Neural progenitor cell (in vitro differentiated cells): ENCODE measurements around the gene RBM12. TPM values are rescaled to one million over a fixed set of nuclear protein-coding genes. Genes with fewer than 3 reads are reported as not detected.
A peak's percentile ranks its signal among the peaks of the same experiment; 100 is the strongest.

ENCODE experiments used
- DNase-seq: peaks from one replicate; pipeline ENCODE4 v3.0.0-alpha.2; 2016; ENCODE audit warnings: low spot score
- H2AFZ ChIP-seq: fragments of 200-600 bp; sonication (generic); replicated peaks from 2 replicates; pipeline ENCODE4 v1.6.1; 2016; ENCODE audit warnings: antibody characterized with exemption
- H3F3A ChIP-seq: fragments of 200-600 bp; sonication (generic); 2 replicates; pipeline ENCODE4 v1.6.1; 2016; ENCODE audit warnings: antibody characterized with exemption, low read depth
- H3K27ac ChIP-seq: fragments of 200-600 bp; sonication (generic); 2 replicates; pipeline ENCODE4 v1.5.1; 2016; ENCODE audit warnings: mild to moderate bottlenecking
- H3K27me3 ChIP-seq: fragments of 200-600 bp; sonication (generic); 2 replicates; pipeline ENCODE4 v1.6.1; 2016; ENCODE audit warnings: mild to moderate bottlenecking, moderate library complexity
- H3K36me3 ChIP-seq: fragments of 200-600 bp; sonication (generic); 2 replicates; pipeline ENCODE4 v1.5.1; 2016
- H3K4me1 ChIP-seq: fragments of 200-600 bp; sonication (generic); 2 replicates; pipeline ENCODE4 v1.6.1; 2016; ENCODE audit warnings: mixed run types
- H3K4me2 ChIP-seq: fragments of 200-600 bp; sonication (generic); 2 replicates; pipeline ENCODE4 v1.6.1; 2016
- H3K4me3 ChIP-seq: fragments of 200-600 bp; sonication (generic); 2 replicates; pipeline ENCODE4 v1.5.1; 2016
- H3K79me2 ChIP-seq: fragments of 200-600 bp; sonication (generic); 2 replicates; pipeline ENCODE4 v1.6.1; 2016; ENCODE audit warnings: low read depth
- H3K9ac ChIP-seq: fragments of 200-600 bp; sonication (generic); 2 replicates; pipeline ENCODE4 v1.6.1; 2016
- H3K9me3 ChIP-seq: fragments of 200-600 bp; sonication (generic); 2 replicates; pipeline ENCODE4 v1.5.1; 2016; ENCODE audit warnings: low read depth
- H4K20me1 ChIP-seq: fragments of 200-600 bp; sonication (generic); 2 replicates; pipeline ENCODE4 v1.6.1; 2016; ENCODE audit warnings: low read depth
- H3K27ac Mint-ChIP-seq: 3 replicates; pipeline ENCODE4 v1.8.0; 2021; ENCODE audit warnings: mixed read lengths
- H3K27me3 Mint-ChIP-seq: 2 replicates; pipeline ENCODE4 v1.8.0; 2022; ENCODE audit warnings: low read depth, mild to moderate bottlenecking, inconsistent platforms, moderate library complexity, mixed read lengths; ENCODE audit not compliant: insufficient read depth
- H3K36me3 Mint-ChIP-seq: 3 replicates; pipeline ENCODE4 v1.8.0; 2021; ENCODE audit warnings: mixed read lengths
- H3K4me1 Mint-ChIP-seq: 3 replicates; pipeline ENCODE4 v1.8.0; 2021; ENCODE audit warnings: mixed read lengths
- H3K4me3 Mint-ChIP-seq: 3 replicates; pipeline ENCODE4 v1.8.0; 2021; ENCODE audit warnings: mild to moderate bottlenecking, moderate library complexity, mixed read lengths
- H3K9me3 Mint-ChIP-seq: 3 replicates; pipeline ENCODE4 v1.8.0; 2020; ENCODE audit warnings: mixed read lengths
- EZH2 ChIP-seq: fragments of 200-600 bp; sonication (generic); IDR thresholded peaks from 2 replicates; pipeline ENCODE4 v1.6.1; 2017; ENCODE audit warnings: antibody characterized with exemption, mild to moderate bottlenecking, moderate library complexity
- EZH2phosphoT487 ChIP-seq: fragments of 200-600 bp; sonication (generic); IDR thresholded peaks from 2 replicates; pipeline ENCODE4 v1.6.1; 2017; ENCODE audit warnings: antibody characterized with exemption
- total RNA-seq: library from RNA; depleted of rRNA; stranded (reverse); fragments of >200 nt; gene quantifications from 2 replicates; pipeline ENCODE4 v1.2.3, GENCODE V29; 2015; ENCODE audit warnings: low replicate concordance
- TF ChIP-seq, protein P1 (sequence below): fragments of 200-600 bp; sonication (generic); IDR thresholded peaks from 2 replicates; pipeline ENCODE4 v1.5.1; 2017; ENCODE audit warnings: antibody characterized with exemption, mild to moderate bottlenecking

The RBM12 gene
- total RNA-seq, 1 donor from 2014 or later, result 112 TPM

GRCh38 chr20:35602851-35603495, 61.7 kb downstream of the RBM12 start:
- Histone ChIP-seq H3K4me3 (no peak overlapping the region), H3K27me3 (peaks cover 53% of the 10 kb centered on the region), H3K79me2 (no peaks in the 10 kb centered on the region), H3F3A (no peaks in the 10 kb centered on the region), H2AFZ (no peak overlapping the region), H3K36me3 (no peaks in the 10 kb centered on the region), H3K4me1 (peaks cover 5% of the 10 kb centered on the region), H4K20me1 (peaks cover 7% of the 10 kb centered on the region), H3K9ac (no peak overlapping the region), H3K27ac (no peak overlapping the region), H3K4me2 (no peak overlapping the region), H3K9me3 (no peaks in the 10 kb centered on the region)
- TF ChIP-seq, protein P1, sequence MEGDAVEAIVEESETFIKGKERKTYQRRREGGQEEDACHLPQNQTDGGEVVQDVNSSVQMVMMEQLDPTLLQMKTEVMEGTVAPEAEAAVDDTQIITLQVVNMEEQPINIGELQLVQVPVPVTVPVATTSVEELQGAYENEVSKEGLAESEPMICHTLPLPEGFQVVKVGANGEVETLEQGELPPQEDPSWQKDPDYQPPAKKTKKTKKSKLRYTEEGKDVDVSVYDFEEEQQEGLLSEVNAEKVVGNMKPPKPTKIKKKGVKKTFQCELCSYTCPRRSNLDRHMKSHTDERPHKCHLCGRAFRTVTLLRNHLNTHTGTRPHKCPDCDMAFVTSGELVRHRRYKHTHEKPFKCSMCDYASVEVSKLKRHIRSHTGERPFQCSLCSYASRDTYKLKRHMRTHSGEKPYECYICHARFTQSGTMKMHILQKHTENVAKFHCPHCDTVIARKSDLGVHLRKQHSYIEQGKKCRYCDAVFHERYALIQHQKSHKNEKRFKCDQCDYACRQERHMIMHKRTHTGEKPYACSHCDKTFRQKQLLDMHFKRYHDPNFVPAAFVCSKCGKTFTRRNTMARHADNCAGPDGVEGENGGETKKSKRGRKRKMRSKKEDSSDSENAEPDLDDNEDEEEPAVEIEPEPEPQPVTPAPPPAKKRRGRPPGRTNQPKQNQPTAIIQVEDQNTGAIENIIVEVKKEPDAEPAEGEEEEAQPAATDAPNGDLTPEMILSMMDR, result no peak
- TF ChIP-seq EZH2 (no peak), EZH2phosphoT487 (no peak)
- Mint-ChIP-seq H3K4me3 (peak overlapping the region; percentile 33), H3K27ac (no peak overlapping the region), H3K4me1 (peaks cover 7% of the 10 kb centered on the region), H3K27me3 (peaks cover 19% of the 10 kb centered on the region), H3K9me3 (peaks cover 3% of the 10 kb centered on the region), H3K36me3 (peaks cover 2% of the 10 kb centered on the region)
- no peak for DNase-seq

- Histone ChIP-seq H2AFZ (peak overlapping the region; percentile 58), H3K9ac (no peak overlapping the region), H3F3A (no peaks in the 10 kb centered on the region), H3K4me1 (peaks cover 7% of the 10 kb centered on the region), H3K9me3 (no peaks in the 10 kb centered on the region), H3K4me2 (peak overlapping the region; percentile 75), H3K36me3 (no peaks in the 10 kb centered on the region), H3K27ac (no peak overlapping the region), H4K20me1 (peaks cover 7% of the 10 kb centered on the region), H3K27me3 (peaks cover 53% of the 10 kb centered on the region), H3K4me3 (peak overlapping the region; percentile 38), H3K79me2 (no peaks in the 10 kb centered on the region)
- Mint-ChIP-seq H3K4me3 (peak overlapping the region; percentile 74), H3K36me3 (peaks cover 2% of the 10 kb centered on the region), H3K4me1 (peaks cover 12% of the 10 kb centered on the region), H3K9me3 (peaks cover 3% of the 10 kb centered on the region), H3K27me3 (peaks cover 21% of the 10 kb centered on the region), H3K27ac (no peak overlapping the region)
- DNase-seq, result no peak
- TF ChIP-seq, protein P1, result no peak
- TF ChIP-seq EZH2 (no peak), EZH2phosphoT487 (no peak)
Observed at GRCh38 chr20:35601990-35602389, 62.7 kb downstream of the RBM12 start.

DNA sequence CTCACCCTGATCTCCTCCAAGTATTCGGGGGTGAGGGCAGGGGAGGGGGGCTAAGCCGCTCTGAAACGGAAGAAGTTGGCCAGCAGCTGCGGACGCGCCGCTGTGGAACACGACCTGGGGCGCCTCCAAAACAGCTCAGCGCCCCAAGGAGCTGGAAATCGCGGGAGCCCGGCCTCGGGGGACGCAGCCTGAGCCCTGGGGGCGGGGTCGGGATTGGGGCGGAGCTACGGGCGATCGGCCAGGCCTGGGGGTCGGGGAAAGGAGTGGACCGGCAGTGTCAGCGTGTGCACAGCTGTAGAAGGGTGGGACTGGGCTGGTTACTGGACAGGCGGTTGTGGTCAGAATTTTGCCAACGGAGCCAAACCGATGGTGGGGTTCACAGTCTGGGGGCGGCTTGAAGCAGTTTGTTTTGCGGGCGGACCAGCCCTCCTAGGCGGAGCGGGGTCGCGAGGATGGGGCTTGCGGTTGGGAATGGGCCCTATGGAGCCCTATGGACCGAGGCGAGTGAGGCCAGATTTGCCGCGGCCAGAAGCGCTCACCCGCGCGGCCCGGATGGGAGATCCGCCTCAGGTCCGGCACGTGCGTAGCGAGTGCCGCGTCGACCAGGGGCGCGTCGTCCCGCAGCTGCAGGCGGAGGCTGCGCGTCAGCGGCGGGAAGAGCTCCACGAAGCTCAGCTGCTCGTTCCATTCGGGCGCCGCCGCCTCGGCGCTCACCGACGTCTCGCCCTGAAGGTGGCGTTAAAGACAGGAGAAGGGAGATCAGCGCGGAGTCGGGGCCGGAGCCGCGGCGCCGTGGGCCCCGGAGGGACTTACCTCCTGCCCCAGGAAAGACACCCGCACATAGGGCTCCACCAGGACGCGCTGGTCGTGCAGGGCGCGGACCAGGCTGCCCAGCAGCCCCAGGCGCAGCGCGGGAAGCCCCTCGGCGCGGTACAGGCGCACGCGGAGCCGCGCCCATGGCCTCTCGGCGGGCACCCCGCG, 63.4 kb downstream of the RBM12 start:
- H3F3A ChIP-seq, result no peaks in the 10 kb centered on the region
- H3K4me3 ChIP-seq, result peak overlapping the region; percentile 38
- H3K36me3 Mint-ChIP-seq, result peaks cover 2% of the 10 kb centered on the region
- H3K4me2 ChIP-seq, result peak overlapping the region; percentile 75
- peak; percentile 42 for TF ChIP-seq EZH2phosphoT487
- TF ChIP-seq, protein P1, result peak; percentile 39
- TF ChIP-seq EZH2, result peak; percentile 52
- no peak overlapping the region for H3K9ac ChIP-seq
- peak; percentile 92 for DNase-seq
- peaks cover 24% of the 10 kb centered on the region for H3K27me3 Mint-ChIP-seq
- peak overlapping the region; percentile 58 for H2AFZ ChIP-seq
- peaks cover 7% of the 10 kb centered on the region for H4K20me1 ChIP-seq
- peak overlapping the region; percentile 86 for H3K4me3 Mint-ChIP-seq
- H3K4me1 Mint-ChIP-seq, result peaks cover 13% of the 10 kb centered on the region
- peaks cover 3% of the 10 kb centered on the region for H3K9me3 Mint-ChIP-seq
- no peaks in the 10 kb centered on the region for H3K9me3 ChIP-seq
- H3K27ac Mint-ChIP-seq, result no peak overlapping the region
- H3K27ac ChIP-seq, result no peak overlapping the region
- no peaks in the 10 kb centered on the region for H3K79me2 ChIP-seq
- H3K4me1 ChIP-seq, result peaks cover 7% of the 10 kb centered on the region
- H3K36me3 ChIP-seq, result no peaks in the 10 kb centered on the region
- H3K27me3 ChIP-seq, result peaks cover 53% of the 10 kb centered on the region
